Measurements from ENCODE around the gene CCDC195.

The CCDC195 gene, protein sequence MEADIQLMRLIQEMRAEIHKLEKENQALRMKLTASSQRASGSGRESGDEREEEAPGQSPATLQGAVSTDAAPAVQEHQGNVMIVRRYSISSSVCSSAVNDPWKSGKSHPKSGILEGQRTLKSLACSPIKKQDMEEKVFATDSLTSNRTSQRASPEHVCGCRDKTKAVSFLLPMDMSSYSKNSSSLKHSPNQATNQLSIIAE

GRCh38 chr2:224716201-224716600 lies at the start of gene CCDC195:
CCDC195 (minus strand) TSS chr2:224716365; CDS start chr2:224716365, 0 bp downstream.
- no peak for ATAC-seq (ENCODE audit: low read depth)

DNA sequence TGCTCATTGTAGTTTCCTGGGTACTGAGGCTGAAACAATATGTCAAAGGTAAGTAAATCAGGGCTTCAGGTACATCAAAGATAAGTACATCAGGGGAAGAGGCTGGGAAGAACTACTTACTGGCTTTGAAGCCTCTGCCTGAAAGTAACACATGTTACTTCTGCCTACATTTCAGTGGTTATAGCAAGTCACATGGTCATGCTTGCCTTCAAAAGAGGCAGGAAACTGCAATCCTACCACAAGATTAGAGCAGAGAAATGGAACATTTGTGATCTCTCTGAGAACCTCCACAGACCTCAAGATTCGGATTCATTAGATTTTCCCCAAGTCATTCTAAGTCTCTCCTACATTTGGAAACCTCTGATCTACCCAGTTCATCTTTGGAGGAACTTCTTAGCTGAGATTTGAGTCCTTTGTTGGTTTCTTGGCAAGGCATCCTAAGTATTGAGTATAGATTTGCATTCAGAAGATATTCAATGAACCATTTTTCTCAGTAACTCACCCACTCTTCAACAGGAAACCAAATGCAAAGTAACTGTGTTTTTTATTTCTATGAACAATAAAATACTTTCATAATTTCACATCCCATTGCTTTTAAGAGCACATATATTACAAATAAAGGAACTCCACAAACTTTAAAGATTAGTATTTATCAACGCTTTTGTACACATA lies 48.5 kb upstream of the CCDC195 start:
- Histone ChIP-seq H3K36me3 (ENCODE audit: low read depth) (no peaks in the 10 kb centered on the region), H3K4me1 (ENCODE audit: insufficient read depth, poor library complexity, severe bottlenecking) (no peaks in the 10 kb centered on the region), H3K27ac (ENCODE audit: poor library complexity, severe bottlenecking) (no peak overlapping the region), H3K27me3 (ENCODE audit: insufficient read depth, poor library complexity, severe bottlenecking) (no peaks in the 10 kb centered on the region), H3K9me3 (ENCODE audit: severe bottlenecking) (no peaks in the 10 kb centered on the region), H3K4me3 (ENCODE audit: severe bottlenecking) (no peak overlapping the region)
- DNase-seq (ENCODE audit: low spot score) (no peak), ATAC-seq (ENCODE audit: low read depth) (no peak)
- TF ChIP-seq, protein P1, sequence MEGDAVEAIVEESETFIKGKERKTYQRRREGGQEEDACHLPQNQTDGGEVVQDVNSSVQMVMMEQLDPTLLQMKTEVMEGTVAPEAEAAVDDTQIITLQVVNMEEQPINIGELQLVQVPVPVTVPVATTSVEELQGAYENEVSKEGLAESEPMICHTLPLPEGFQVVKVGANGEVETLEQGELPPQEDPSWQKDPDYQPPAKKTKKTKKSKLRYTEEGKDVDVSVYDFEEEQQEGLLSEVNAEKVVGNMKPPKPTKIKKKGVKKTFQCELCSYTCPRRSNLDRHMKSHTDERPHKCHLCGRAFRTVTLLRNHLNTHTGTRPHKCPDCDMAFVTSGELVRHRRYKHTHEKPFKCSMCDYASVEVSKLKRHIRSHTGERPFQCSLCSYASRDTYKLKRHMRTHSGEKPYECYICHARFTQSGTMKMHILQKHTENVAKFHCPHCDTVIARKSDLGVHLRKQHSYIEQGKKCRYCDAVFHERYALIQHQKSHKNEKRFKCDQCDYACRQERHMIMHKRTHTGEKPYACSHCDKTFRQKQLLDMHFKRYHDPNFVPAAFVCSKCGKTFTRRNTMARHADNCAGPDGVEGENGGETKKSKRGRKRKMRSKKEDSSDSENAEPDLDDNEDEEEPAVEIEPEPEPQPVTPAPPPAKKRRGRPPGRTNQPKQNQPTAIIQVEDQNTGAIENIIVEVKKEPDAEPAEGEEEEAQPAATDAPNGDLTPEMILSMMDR (IDR thresholded peaks at IDR 0.05; ENCODE audit: poor library complexity, severe bottlenecking), result no peak

More at GRCh38 chr2:224716201-224716600, at the start of gene CCDC195:
- TF ChIP-seq, protein P1 (IDR thresholded peaks at IDR 0.05; ENCODE audit: poor library complexity, severe bottlenecking), result no peak
- Histone ChIP-seq H3K4me1 (ENCODE audit: insufficient read depth, poor library complexity, severe bottlenecking) (no peaks in the 10 kb centered on the region), H3K4me3 (ENCODE audit: severe bottlenecking) (no peak within 1 kb of the TSS), H3K36me3 (ENCODE audit: low read depth) (no peaks in the 10 kb centered on the region), H3K27ac (ENCODE audit: poor library complexity, severe bottlenecking) (no peak within 1 kb of the TSS), H3K27me3 (ENCODE audit: insufficient read depth, poor library complexity, severe bottlenecking) (no peaks in the 10 kb centered on the region), H3K9me3 (ENCODE audit: severe bottlenecking) (no peaks in the 10 kb centered on the region)
- no peak for DNase-seq (ENCODE audit: low spot score)

- DNase-seq (ENCODE audit: low spot score) (no peak), ATAC-seq (ENCODE audit: low read depth) (no peak)
- H3K36me3 ChIP-seq (ENCODE audit: low read depth), result no peaks in the 10 kb centered on the region
- no peaks in the 10 kb centered on the region for H3K4me1 ChIP-seq (ENCODE audit: insufficient read depth, poor library complexity, severe bottlenecking)
- no peak overlapping the region for H3K4me3 ChIP-seq (ENCODE audit: severe bottlenecking)
- no peak overlapping the region for H3K27ac ChIP-seq (ENCODE audit: poor library complexity, severe bottlenecking)
- H3K27me3 ChIP-seq (ENCODE audit: insufficient read depth, poor library complexity, severe bottlenecking), result no peaks in the 10 kb centered on the region
- TF ChIP-seq, protein P1 (IDR thresholded peaks at IDR 0.05; ENCODE audit: poor library complexity, severe bottlenecking), result no peak
- no peaks in the 10 kb centered on the region for H3K9me3 ChIP-seq (ENCODE audit: severe bottlenecking)
Measured at GRCh38 chr2:224757934-224758548, 41.9 kb upstream of the CCDC195 start.

DNA sequence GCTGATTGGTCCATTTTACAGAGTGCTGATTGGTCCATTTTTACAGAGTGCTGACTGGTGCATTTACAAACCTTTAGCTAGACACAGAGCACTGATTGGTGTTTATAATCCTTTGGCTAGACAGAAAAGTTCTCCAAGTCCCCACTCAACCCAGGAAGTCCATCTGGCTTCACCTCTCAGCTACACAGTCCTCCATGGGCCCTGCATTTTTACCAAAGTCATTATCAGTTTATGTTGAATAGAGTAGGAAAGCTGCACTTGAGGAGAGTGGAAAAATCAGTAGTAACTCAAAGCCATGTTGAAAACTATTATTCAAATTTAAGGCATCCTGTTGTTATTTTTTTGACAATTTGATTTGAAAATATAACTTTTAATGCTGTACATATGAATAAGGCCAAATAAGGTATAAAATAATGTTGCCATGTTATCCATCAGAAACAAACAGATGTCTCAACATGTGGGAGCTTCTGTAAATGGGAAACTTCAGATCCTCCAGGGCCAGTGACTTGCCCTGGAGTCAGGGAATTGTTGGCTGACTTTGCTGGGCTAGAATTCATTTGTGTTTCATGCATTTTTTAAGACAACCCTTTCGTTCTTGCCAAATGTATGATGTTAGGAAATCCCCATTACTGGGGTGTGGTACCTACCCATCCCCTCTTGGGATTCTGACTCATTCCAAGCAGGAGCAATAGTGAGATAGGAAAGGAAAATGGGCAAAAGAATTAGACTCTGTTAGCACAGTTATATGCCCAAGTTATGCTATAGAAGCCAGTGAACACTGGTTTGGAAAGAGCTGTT lies 37.8 kb upstream of the CCDC195 start:
- Histone ChIP-seq H3K4me3 (ENCODE audit: severe bottlenecking) (no peak overlapping the region), H3K27ac (ENCODE audit: poor library complexity, severe bottlenecking) (no peak overlapping the region), H3K9me3 (ENCODE audit: severe bottlenecking) (no peaks in the 10 kb centered on the region), H3K4me1 (ENCODE audit: insufficient read depth, poor library complexity, severe bottlenecking) (no peaks in the 10 kb centered on the region), H3K36me3 (ENCODE audit: low read depth) (no peaks in the 10 kb centered on the region), H3K27me3 (ENCODE audit: insufficient read depth, poor library complexity, severe bottlenecking) (no peaks in the 10 kb centered on the region)
- DNase-seq (ENCODE audit: low spot score), result no peak
- TF ChIP-seq, protein P1 (IDR thresholded peaks at IDR 0.05; ENCODE audit: poor library complexity, severe bottlenecking), result no peak
- no peak for ATAC-seq (ENCODE audit: low read depth)
